ENCODE results near the gene TTC7B.

Gene TTC7B

GRCh38 chr14:90644882-90645281 lies 171.3 kb downstream of the TTC7B start:
- no peak for TF ChIP-seq CTCF (conservative IDR thresholded peaks at IDR 0.05)
- H3K27ac ChIP-seq = no peak overlapping the region

- H3K27ac ChIP-seq = no peak overlapping the region
- TF ChIP-seq CTCF (conservative IDR thresholded peaks at IDR 0.05) = no peak
Measured at GRCh38 chr14:90643982-90644670, 172.1 kb downstream of the TTC7B start.

- no peak overlapping the region for H3K27ac ChIP-seq
- TF ChIP-seq CTCF (conservative IDR thresholded peaks at IDR 0.05) = no peak
Measured at GRCh38 chr14:90642244-90642717, 173.9 kb downstream of the TTC7B start.

GRCh38 chr14:90641615-90642243 lies 174.5 kb downstream of the TTC7B start:
- no peak overlapping the region for H3K27ac ChIP-seq
- no peak for TF ChIP-seq CTCF (conservative IDR thresholded peaks at IDR 0.05)

GRCh38 chr14:90641168-90641567 lies 175.1 kb downstream of the TTC7B start:
- no peak overlapping the region for H3K27ac ChIP-seq
- TF ChIP-seq CTCF (conservative IDR thresholded peaks at IDR 0.05) = no peak

- TF ChIP-seq CTCF (conservative IDR thresholded peaks at IDR 0.05) = no peak
- no peak overlapping the region for H3K27ac ChIP-seq
Measured at GRCh38 chr14:90639641-90640040, 176.6 kb downstream of the TTC7B start.

- no peak overlapping the region for H3K27ac ChIP-seq
- TF ChIP-seq CTCF (conservative IDR thresholded peaks at IDR 0.05) = no peak
Measured at GRCh38 chr14:90632871-90633270, 183.4 kb downstream of the TTC7B start.
